ENCODE measurements around the gene KCNH3.

Gene KCNH3

GRCh38 chr12:49545815-49546214 is 7.0 kb downstream of the KCNH3 start:
- no peak for DNase-seq (ENCODE audit: low read depth, low spot score)

GRCh38 chr12:49546481-49546880 is 7.7 kb downstream of the KCNH3 start:
- no peak for DNase-seq (ENCODE audit: low read depth, low spot score)

- DNase-seq (ENCODE audit: low read depth, low spot score) = no peak
These were observed 8.4 kb downstream of the KCNH3 start for GRCh38 chr12:49547090-49547690.

GRCh38 chr12:49548481-49548821 is 9.6 kb downstream of the KCNH3 start:
- DNase-seq (ENCODE audit: low read depth, low spot score) = no peak

DNA sequence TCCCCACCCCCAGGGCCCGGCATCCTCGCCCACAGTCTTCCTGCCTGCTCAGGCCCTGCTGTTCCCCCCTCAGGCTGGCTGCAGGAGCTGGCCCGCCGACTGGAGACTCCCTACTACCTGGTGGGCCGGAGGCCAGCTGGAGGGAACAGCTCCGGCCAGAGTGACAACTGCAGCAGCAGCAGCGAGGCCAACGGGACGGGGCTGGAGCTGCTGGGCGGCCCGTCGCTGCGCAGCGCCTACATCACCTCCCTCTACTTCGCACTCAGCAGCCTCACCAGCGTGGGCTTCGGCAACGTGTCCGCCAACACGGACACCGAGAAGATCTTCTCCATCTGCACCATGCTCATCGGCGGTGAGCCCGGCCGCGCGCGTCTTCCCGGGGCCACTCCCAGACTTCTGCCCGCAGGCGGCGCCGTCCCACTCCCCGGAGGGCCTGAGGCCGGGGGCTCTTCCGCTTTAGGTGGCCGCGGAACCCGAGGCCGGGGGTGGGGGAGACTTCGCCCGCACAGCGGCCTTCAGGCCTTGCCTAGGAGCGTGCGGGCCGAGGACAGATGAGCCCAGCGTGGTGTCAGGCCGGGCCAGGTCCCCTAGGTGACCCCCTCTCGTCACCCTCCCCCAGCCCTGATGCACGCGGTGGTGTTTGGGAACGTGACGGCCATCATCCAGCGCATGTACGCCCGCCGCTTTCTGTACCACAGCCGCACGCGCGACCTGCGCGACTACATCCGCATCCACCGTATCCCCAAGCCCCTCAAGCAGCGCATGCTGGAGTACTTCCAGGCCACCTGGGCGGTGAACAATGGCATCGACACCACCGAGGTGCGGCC is 10.2 kb downstream of the KCNH3 start:
- DNase-seq (ENCODE audit: low read depth, low spot score) = no peak

GRCh38 chr12:49549735-49550692 is 11.2 kb downstream of the KCNH3 start:
- no peak for DNase-seq (ENCODE audit: low read depth, low spot score)

DNA sequence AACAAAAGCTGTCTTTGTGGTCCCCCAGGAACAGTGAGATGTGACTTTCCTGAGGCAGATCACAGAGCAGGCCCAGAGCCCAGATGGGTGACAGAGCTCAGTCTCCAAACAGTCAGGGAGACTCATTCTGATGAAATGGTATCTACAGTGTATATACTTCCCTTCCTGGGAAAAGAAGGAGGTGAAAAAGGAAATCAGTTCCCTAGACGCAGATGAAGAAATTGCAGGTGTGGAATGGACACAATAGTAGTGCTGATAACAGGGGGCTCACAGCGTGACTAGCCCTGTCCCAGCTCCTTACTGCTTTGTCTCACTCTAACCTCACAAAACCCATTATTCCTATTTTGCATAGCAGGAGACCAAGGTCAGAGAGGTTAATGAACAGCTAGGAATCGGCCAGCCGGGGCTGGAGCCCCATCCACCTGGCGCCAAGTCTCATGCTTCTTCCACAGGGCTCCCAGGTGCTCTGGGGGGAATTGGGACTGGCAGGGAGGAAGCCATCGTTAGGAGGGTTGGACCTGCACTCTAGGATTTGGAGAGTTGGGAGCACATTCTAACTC is 11.9 kb downstream of the KCNH3 start:
- no peak for DNase-seq (ENCODE audit: low read depth, low spot score)

DNA sequence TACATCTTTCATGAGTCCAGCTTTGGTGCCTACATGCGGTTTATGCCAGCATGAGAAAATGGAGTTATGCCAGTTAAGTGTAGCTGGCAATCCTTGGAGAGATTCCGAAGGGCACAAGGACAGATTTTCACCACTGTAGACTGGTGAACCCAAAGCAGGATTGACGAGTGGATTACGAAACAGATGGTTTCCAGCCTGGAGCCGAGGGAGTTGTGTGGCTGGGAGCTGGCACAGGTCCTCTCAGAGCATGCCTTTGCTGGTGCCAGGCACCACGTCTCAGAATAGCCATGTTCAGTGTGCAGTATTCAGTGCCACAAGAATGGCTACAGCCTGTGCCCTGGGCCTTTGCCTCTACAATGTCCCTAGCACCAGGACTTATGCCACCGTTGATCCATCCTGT is 13.2 kb downstream of the KCNH3 start:
- no peak for DNase-seq (ENCODE audit: low read depth, low spot score)

DNA sequence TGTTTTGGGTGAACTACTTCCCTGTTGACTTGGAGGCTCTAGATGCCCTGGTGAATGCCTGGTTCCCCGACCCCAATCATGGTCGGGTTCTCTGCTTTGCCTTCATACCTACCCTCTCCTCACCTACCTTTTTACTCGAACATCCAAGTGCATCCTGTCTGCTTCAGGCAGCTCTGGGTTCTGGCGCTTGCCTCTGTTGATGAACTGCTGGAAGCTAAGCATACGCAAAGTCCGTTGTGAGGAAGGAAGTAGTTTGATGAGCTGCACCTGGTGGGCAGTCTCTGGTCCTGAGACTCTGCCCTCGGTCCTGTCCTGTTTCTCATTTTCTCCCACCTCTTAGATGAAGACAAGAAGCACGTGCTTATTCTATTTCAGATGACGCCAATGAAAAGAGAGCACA is 13.6 kb downstream of the KCNH3 start:
- no peak for DNase-seq (ENCODE audit: low read depth, low spot score)

DNA sequence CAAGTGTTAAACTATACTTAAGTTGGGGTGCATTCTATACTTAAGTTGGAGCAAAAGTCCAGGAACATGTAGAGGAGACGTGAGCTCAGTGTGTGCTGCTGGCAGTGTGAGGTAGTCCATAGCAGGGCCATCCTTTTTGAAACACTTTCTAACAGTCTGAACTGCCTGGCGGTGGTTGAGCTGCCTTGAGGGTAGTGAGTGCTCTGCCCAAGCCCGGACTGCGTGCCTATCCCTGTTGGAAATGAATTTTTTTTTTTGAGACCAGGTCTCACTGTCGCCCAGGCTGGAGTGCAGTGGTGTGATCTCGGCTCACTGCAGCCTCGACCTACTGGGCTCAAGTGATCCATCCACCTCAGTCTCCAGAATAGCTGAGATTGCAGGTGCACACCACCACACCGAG is 14.1 kb downstream of the KCNH3 start:
- no peak for DNase-seq (ENCODE audit: low read depth, low spot score)

DNA sequence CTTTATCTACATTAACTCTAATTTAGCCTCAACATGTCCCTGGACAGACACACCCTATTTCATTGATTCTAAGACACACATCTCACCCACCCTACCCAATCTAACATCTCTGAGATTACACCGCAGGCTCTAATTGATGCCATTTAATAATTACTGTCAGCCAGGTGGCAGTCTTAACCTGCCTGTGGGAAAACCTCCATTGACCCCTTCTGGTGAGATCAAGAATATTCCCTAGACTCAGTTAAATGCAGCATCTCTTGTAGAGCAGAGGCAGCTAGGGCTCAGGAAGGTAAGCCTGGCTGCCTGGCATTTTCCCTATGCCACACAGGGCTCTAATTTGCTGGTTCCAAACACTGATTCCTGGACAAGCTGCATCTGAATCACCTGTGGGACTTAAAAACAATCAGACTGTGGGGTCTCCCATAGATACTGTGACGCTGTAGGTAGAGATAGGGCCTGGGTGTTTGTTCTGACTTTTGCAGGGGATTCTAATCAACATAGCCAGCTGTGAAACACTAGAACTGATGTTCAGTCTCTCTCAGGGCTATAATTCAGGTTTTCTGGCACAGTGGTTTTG is 14.8 kb downstream of the KCNH3 start:
- no peak for DNase-seq (ENCODE audit: low read depth, low spot score)

DNA sequence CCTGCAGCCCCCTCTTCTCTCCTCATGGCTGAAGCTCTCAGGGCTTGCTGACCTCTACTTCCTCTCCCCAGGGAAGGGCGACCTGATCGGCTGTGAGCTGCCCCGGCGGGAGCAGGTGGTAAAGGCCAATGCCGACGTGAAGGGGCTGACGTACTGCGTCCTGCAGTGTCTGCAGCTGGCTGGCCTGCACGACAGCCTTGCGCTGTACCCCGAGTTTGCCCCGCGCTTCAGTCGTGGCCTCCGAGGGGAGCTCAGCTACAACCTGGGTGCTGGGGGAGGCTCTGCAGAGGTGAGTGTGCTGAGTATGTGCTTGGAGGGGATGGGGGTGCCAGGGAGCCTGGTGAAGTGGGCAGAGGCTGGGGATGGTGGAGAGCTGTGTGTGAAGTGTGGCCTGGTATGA is 15.4 kb downstream of the KCNH3 start:
- no peak for DNase-seq (ENCODE audit: low read depth, low spot score)

GRCh38 chr12:49555631-49556390 is 17.0 kb downstream of the KCNH3 start:
- no peak for DNase-seq (ENCODE audit: low read depth, low spot score)

- DNase-seq (ENCODE audit: low read depth, low spot score) = no peak
These were observed 17.8 kb downstream of the KCNH3 start for GRCh38 chr12:49556391-49557186.

GRCh38 chr12:49557187-49557916 is 18.5 kb downstream of the KCNH3 start:
- DNase-seq (ENCODE audit: low read depth, low spot score) = no peak

DNA sequence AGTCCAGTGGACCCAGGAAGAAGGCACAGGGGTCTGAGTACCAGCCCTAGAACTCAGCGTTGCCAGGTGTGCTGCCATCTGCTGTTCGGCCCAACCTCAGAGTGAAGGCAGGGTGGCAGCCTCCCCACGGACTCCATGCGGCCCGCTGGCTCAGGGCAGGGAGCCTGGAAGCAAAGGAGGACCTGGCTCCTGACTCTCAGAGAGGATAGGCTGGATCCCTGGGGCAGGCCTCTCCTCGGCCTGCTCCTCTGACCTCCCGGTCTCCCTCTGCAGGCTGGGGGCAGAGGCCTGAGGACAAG is 19.0 kb downstream of the KCNH3 start:
- no peak for DNase-seq (ENCODE audit: low read depth, low spot score)

DNA sequence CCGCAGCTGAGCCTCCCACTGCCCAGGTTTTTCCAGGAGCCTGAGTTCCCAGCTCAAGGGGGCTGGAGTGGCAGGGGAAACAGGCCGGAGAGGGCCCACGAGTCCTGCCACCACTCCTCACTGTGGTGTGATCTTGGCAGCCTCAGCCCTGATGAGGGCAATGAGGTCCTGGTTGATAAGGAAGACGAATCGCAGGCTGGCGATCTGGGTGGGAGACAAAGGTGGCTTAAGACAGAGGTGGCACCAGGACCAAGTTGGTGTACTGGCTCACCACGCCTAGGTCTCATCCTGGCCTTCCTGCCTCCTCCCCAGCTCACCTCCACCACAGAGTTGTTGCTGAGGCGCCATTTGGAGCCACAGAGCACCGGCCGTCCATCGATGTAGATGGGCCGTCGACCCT is 19.7 kb downstream of the KCNH3 start:
- DNase-seq (ENCODE audit: low read depth, low spot score) = no peak

- DNase-seq (ENCODE audit: low read depth, low spot score) = no peak
These were observed 20.3 kb downstream of the KCNH3 start for GRCh38 chr12:49559011-49559675.

DNA sequence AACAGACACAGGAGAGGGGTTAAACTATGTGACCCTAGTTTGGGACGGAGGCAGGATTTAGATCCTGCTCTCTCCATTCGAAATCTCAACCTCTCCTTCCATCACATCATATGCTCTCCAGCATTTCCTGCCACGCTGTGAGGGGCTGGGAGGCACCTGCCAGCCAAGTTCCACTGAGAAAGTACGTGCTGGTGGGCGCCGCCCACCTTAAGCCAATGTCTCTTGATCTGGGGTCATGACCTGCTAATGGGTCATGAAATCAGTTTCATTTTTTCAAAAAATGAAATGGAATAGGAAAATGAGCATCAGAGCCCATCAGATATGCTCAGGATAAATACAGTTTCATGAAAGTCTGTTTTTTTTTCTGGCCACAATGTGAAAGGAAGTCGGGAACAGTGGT is 21.9 kb downstream of the KCNH3 start:
- DNase-seq (ENCODE audit: low read depth, low spot score) = no peak
